Stimulated activated CD4-positive, alpha-beta T cell treated with anti-CD3 and anti-CD28 coated beads, Interleukin-2, amount 100 ng/mL, for 24 hours (primary cell): ENCODE measurements around the gene FAM222A.

Source experiments
- DNase-seq, 2 donors: peaks; one replicate each; pipeline ENCODE4 v3.0.0-alpha.2; 2020

The FAM222A gene

DNA sequence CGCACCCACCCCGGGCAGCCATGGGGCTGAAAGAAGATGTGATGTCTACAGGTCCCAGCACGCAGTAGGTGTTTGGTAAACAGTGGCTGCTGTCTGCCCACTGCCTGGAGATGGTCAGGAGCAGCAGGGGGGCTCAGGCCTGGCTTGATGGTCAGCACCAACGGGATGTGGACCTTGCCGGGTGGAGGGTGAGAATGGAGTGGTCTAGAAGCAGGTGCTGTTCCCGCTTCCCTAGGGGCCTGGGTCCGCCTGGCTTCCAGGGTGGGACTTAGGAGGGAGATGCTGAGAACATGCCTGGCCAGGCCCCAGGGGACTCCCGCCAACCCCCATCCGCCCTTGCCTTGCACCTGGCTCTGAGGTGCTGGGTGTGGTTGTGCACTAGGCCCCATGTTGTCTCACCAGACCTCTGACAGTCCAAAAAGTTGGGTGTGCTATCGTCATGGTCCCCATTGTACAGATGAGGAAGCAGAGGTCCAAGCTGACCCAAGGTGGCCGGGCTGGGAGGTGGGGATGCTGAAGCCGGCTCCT is 12.9 kb downstream of the FAM222A start:
- DNase-seq = no peak

- DNase-seq = no peak
Measured at GRCh38 chr12:109727039-109727723, 13.6 kb downstream of the FAM222A start.

DNA sequence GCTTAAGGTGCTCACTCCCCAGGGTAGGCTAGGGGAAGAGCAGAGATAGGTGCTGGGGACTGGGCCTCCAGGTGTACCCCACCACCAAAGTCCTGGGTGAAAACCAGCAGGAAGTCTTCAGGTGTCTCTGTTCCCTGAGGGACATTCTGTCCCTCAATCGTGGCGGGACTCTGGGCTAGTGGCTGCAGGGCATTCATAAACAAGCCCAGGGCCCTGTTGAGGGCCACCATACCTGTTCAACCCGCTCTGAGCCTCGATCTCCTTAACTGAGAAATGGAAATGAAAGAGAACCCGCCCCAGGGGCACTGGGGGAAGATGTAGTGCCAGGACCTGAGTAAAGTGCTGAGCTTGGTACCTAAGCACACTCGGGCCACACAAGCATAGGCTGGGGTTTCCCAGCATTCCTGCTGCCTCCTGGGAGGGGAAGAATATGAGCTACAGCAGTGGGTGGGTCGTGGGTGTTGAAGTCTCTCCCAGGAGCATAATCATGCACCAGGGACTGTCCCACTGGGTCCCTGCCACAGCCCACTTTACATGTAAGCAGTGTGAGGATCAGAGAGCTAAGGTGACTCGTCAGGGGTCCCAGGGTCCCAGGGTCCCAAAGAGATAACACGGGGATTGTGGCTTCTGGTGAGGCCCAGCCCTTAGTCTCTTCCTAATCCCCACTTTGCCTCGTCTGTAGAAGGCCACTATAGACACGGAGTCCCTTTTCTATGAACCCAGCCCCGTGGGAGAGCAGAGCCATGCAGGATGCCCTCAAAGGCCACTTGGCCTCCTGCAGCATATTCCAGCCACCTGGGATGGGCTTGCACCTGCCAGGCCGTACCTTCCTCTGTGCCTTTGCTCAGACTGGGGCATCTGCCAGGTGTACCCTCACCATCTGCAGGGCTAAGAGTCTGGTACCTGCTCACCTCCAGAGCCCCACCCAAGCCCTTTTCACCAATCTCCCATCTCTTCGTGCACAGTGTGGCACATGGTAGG is 14.4 kb downstream of the FAM222A start:
- DNase-seq = no peak

GRCh38 chr12:109728921-109729320 is 15.3 kb downstream of the FAM222A start:
- DNase-seq = no peak

- DNase-seq = no peak
Measured at GRCh38 chr12:109729371-109729781, 15.8 kb downstream of the FAM222A start.

GRCh38 chr12:109729801-109730200 is 16.2 kb downstream of the FAM222A start:
- no peak for DNase-seq

- DNase-seq = no peak
Measured at GRCh38 chr12:109730306-109731145, 16.9 kb downstream of the FAM222A start.

- no peak for DNase-seq
Measured at GRCh38 chr12:109731231-109731731, 17.7 kb downstream of the FAM222A start.

- DNase-seq = no peak
Measured at GRCh38 chr12:109731806-109732205, 18.2 kb downstream of the FAM222A start.

DNA sequence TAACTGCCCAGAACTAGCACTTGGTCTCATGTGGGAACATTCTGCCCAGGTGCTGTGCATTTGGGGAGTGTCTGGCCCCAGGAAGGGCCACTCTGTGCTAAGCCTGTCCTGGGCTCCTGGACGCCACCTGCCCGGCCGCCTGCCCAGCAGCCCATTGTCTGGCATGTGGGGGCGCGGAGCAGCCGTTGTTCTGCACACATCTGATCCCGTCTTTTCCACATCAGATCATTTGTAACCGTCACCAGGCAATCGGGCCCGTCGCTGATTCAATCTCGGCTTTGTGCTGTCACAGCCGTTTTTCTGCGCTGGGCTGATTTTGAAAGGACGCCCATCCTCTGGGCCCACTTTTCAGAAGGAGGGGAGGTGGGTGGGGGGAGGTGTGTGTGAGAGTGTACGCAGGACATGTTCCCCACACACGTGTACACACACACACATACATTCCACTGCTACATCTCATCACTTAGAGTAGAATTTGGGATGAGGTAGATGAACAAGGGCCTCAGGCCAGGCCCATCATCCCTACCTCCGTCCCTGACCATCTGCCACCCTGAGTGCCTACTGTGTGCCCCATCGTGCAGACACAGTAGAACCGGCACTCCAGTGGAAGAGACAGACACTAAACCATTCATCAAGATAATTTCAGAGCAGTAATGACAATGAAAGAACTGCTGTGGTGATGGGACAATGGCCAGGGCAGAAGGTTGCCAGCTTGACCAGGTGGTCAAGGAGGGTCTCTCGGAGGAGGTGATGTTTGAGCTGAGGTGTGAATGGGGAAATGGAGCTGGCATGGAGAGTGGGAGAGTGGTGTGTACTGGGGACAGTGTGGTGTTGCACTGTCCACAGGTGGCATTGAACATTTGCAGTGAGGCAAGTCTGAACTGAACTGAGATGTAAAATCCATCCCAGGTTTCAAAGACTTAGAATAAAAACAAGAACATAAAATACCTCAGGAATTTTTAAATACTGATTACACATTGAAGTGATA is 19.0 kb downstream of the FAM222A start:
- DNase-seq = no peak

DNA sequence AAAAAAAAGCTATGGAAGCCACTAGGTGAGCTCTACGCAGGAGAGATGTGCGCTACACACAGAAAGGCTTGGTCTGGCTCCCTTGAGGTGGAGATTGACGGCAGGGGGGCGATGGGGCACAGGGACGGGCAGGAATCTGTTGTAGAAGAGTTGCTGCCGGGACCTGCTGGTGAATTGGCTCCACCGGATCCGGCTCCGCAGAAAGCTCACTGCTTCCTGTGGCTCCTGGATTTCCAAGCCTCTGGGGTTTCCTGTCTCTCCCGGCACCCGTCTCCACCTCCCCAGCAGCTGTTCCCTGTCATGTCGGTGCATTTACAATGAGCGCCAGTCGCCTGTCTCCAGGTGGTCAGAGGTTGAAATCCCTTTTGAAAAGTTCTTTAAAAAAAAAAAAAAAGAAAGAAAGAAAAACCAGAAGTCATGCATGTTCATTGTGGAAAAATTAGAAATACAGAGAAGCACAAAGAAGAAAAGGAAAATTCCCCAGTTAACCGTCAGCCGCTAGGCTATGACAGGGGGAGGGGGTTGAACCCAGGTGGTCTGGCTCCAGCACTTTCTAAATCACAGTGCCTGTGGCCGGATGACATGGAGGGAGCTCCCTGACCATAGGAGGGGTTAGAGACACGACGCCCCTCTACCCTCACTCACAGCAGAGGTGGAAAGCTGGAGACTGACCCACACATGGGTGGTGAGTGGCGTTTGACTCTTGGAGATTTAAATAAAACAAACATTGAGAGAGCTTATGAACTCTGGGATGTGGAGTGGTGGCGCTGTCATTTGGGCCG is 20.8 kb downstream of the FAM222A start:
- DNase-seq = no peak

DNA sequence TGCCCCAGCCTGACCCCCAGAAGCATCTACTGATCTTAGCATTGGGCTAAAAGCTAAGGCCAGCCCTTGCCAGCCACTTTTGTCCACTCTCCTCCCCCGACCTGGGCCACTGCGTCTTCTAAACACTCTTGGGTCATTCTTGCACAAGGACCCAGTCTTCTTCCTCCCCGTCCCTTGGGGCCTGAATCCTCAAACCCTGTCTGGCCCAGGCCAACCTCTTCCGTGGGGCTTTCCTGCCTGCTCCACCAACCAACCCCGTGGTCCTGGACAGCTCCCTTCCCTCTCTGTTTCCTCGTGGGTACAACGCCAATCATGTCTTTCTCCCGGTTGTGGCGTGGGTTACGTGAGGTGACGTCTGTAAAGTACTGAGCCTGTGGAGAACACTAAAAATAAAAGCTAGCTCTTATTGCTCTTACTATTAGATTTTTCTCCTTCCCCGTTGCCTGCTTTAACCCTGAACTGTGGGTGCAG is 21.5 kb downstream of the FAM222A start:
- DNase-seq = no peak

GRCh38 chr12:109735825-109736551 is 22.4 kb downstream of the FAM222A start:
- DNase-seq = no peak

- DNase-seq = no peak
Measured at GRCh38 chr12:109736552-109737108, 23.0 kb downstream of the FAM222A start.

GRCh38 chr12:109737126-109737525 is 23.5 kb downstream of the FAM222A start:
- DNase-seq = no peak

- DNase-seq = no peak
Measured at GRCh38 chr12:109737631-109738030, 24.0 kb downstream of the FAM222A start.

GRCh38 chr12:109738209-109738608 is 24.6 kb downstream of the FAM222A start:
- no peak for DNase-seq

DNA sequence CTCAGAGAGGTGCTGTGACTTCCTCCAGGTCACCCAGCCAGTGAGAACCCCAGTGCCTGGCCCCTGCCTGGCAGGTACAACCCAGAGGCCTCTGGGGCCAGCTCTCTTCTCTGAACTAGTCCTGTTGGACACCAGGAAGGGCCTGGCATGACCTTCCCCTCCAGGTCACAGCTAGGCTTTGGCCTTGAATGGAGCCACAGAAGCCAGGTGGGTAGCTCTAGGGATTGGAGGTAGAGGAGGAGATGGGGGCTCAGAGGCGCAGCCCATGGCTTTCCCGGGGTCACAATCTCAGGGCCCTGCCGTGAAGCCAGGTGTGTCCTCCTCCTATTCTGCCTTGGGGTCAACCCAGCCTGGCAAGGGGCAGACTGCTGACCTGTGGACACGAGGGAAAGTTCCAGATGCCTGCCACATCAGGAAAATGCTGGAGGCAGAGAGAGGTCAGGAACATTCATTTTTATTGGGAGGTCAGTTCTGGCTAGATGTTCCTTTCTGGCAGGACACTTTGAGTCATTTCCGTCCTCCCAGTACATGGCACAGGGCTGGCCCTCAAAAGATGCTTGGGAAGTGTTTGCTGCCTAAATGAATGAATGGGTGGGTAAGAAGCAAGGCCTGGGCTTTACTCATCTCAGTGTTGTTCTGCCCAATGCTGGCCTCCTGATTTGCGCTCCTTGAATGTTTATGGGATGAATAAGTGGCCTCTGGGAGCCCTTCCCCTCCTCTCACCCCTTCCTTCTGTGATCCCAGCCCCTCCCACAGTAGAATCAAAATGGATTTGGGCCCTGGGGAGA is 25.4 kb downstream of the FAM222A start:
- no peak for DNase-seq
